Right lung (tissue), 10 donors: ENCODE results near the gene UNC45B. TPM values are rescaled to one million over a fixed set of nuclear protein-coding genes. Genes with fewer than 3 reads are reported as not detected.
A peak's percentile ranks its signal among the peaks of the same experiment; 100 is the strongest.
"Not testable (repeated sequence)": the region's sequence is repeated elsewhere in the genome, so short reads cannot be mapped to it uniquely, and the experiment has no call there.

Experiments
- DNase-seq, 2 donors: peaks; one replicate each; pipeline ENCODE4 v3.0.0-alpha.2; 2013
- long read RNA-seq, 8 donors: transcript quantifications; one replicate each; lab custom pipeline, GENCODE V29; 2026
- polyA plus RNA-seq, 5 donors: library from polyadenylated mRNA; unstranded; fragments of 120-200 nt; gene quantifications; one replicate each; pipeline versions ENCODE4 v1.2.1 to v1.2.3, GENCODE V29; 2013; ENCODE audit warnings: inconsistent platforms in 1 of 5, low replicate concordance in 1 of 5; ENCODE audit not compliant: insufficient read length in 5 of 5, insufficient read depth in 1 of 5

UNC45B gene, protein sequence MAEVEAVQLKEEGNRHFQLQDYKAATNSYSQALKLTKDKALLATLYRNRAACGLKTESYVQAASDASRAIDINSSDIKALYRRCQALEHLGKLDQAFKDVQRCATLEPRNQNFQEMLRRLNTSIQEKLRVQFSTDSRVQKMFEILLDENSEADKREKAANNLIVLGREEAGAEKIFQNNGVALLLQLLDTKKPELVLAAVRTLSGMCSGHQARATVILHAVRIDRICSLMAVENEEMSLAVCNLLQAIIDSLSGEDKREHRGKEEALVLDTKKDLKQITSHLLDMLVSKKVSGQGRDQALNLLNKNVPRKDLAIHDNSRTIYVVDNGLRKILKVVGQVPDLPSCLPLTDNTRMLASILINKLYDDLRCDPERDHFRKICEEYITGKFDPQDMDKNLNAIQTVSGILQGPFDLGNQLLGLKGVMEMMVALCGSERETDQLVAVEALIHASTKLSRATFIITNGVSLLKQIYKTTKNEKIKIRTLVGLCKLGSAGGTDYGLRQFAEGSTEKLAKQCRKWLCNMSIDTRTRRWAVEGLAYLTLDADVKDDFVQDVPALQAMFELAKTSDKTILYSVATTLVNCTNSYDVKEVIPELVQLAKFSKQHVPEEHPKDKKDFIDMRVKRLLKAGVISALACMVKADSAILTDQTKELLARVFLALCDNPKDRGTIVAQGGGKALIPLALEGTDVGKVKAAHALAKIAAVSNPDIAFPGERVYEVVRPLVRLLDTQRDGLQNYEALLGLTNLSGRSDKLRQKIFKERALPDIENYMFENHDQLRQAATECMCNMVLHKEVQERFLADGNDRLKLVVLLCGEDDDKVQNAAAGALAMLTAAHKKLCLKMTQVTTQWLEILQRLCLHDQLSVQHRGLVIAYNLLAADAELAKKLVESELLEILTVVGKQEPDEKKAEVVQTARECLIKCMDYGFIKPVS
- polyA plus RNA-seq = 1 to 10 TPM in 1 of 5 donors, under 1 TPM in 4; 0.31 to 5.8 (median 0.36) TPM
- long read RNA-seq, donor 1 = 0 reads
- long read RNA-seq, donor 2 = 0 reads
- long read RNA-seq, donor 3 = 0 reads
- long read RNA-seq, donor 4 = 0 reads
- long read RNA-seq, donor 5 = 0 reads
- long read RNA-seq, donor 6 = 0 reads
- long read RNA-seq, donor 7 = 0 reads
- long read RNA-seq, donor 8 = 0 reads

DNA sequence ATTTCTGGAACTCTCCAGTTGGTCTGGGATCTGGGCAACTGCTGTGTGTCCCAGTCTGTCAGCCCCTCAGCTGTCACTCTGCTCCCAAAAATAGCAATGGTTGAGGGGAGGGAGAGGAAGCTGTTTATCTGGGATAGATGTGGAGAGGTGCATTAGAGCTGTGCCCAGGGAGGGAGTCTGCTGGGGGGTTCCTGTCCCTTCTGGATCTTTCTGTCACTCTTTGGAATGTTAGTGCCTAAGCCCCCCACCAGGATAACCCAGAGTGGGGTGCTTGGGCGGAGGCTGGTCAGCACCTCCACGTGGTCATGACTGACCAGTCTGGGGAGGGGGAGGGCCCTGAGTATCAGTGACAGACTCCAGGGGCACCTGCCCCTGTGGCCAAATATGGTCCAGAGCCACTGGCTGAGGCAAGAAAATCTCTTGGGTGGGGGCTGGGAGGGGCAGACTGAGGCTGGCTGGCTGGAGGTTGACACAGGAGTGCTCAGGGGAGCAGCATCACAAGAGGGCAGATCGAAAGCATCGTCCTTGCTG is at the start of gene UNC45B:
Gene UNC45B (plus strand): TSS at position 443 of the 531 bp plus-strand sequence. CDS start 447 bp downstream, outside the sequence.
- no peak for DNase-seq

DNA sequence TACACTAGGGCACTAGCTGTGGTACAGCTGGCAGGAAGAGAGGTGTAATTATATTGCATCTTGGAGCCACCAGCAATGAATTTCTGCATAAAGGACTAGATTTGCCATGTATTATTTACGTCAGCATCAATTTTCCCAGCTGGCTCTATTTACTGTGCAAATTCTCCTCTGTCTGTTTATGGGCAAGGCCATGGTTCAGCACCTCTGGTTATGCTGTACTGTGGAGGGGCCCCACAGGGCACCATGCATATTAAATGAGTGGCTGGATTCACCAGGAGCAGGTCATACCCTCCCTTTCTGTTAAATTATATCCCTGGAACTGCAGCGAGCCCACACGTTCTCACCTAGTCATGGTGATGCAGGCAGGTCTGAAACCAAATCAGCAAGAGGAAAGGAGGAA is 47.7 kb upstream of the UNC45B start:
- no peak for DNase-seq

DNA sequence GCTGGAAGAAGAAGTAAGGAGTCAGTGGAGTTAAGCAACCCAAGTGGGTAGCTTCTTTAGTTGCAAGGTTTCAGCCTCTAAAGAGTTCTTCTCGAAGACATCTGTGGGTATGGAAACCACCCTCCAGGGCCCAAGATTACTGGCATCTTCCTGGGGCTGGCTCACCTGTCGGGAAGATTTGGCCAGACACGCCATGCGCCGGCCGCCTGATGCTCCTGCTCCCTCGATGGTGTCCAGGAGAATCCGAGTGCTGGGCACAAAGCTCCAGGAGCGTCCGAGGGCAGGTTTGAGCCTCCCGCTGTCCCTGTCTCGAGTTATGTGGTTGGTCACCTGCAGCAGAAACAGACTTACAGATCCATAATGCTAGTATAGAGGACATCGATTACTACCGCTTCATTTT is 46.6 kb upstream of the UNC45B start:
- no peak for DNase-seq

DNA sequence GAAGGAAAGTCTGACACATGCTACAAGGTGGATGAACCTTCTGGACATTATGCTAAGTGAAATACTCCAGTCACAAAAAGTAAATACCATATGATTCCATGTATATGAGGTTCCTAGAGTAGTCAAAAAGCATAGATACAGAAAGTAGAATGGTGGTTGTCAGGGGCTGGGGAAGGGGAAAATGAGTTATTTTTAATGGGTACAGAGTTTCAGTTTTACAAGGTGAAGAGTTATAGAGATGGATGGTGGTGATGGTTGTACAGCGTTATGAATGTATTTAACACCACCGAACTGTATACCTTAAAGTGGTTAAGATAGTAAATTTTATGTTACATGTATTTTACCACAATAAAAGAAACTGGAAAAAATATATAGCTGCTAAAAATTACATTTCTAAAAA is 45.9 kb upstream of the UNC45B start:
- DNase-seq = no peak

DNA sequence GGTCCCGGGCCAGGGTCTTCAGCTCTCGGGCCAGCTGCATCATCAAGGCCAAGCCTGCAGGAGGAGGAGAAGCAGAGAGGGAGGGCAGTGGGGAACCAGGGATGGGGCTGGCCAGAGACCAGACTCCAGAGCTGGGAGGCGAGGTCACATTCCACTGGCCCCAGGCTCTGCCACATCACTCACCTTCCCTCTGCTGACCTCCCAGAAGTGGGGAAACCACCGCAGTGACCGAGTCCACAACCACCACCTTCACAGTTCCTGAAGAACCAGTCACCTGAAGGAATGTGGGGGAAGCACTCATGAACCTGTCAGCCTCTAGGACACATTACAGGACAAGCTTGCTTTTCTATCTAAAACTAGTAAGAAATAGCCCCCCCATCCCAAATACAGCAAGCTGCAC is 44.3 kb upstream of the UNC45B start:
- DNase-seq = no peak

DNA sequence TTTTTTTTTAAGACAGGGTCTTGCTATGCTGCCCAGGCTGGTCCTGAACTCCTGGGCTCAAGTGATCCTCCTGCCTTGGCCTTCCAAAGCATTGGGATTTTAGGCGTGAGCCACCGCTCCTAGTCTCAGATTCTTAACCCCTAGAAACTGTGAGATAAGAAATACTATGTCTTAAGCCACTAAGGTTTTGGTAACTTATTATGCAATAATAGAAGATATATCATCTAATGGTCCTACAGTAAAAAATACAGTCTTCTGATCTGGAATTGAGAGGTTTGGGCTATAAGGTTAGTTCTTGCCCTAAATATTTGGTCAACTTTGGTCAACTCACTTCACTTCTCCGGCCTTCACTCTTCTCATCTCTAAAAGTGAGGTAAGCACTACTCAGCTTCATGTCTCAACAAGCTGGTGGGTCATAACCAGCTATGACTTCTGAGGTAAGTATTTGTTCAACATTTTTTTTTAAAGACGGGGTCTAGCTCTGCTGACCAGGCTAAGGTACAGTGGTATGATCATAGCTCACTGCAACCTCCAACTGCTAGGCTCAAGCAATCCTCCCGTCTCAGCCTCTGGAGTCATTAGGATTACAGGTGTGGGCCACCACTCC is 42.7 kb upstream of the UNC45B start:
- no peak for DNase-seq

DNA sequence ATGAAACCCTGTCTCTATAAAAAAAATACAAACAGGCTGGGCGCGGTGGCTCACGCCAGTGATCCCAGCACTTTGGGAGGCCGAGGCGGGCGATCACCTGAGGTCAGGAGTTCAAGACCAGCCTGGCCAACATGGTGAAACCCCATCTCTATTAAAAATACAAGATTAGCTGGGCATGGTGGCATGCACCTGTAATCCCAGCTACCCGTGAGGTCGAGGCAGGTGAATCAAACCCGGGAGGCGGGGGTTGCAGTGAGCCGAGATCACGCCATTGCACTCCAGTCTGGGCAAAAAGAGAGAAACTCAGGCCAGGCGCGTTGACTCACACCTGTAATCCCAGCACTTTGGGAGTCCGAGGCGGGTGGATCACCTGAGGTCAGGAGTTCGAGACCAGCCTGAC is 36.8 kb upstream of the UNC45B start:
- DNase-seq = not testable (repeated sequence)

DNA sequence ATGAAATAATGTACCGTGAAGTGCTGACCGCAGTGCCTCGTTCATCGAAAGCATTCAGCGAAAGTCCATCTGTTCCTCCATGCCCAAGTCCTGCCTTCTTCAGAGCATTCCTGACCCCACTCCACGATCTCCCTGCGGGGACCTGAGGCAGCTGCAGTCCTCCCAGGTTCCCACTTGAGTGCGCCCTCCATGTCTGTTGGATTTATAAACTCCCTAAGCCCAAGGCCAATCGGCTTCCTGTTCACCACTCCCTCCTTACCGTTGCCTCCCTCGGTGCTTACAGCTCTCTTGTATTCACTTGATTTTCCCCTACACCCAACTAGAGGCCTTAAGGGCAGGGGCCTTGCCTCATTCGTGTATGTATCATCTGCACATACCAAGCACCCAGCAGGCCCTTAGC is 30.8 kb upstream of the UNC45B start:
- no peak for DNase-seq

DNA sequence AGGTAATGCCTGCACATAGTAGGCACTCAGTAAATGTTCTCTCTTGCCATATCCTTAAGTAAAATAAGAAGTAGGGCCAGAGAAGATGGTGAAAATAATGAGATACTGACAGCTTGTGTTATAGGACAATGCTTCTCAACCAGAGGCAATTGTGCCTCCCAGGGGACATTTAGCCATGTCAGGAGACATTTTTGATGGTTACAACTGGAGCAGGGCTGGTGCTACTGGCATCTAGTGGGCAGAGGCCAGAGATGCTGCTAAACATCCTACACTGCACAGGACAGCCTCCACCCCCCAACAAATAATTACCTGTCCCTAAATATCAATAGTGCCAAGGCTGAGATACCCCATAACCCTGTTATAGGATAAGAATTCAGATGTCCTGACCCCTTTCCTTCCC is 29.6 kb upstream of the UNC45B start:
- DNase-seq = no peak

DNA sequence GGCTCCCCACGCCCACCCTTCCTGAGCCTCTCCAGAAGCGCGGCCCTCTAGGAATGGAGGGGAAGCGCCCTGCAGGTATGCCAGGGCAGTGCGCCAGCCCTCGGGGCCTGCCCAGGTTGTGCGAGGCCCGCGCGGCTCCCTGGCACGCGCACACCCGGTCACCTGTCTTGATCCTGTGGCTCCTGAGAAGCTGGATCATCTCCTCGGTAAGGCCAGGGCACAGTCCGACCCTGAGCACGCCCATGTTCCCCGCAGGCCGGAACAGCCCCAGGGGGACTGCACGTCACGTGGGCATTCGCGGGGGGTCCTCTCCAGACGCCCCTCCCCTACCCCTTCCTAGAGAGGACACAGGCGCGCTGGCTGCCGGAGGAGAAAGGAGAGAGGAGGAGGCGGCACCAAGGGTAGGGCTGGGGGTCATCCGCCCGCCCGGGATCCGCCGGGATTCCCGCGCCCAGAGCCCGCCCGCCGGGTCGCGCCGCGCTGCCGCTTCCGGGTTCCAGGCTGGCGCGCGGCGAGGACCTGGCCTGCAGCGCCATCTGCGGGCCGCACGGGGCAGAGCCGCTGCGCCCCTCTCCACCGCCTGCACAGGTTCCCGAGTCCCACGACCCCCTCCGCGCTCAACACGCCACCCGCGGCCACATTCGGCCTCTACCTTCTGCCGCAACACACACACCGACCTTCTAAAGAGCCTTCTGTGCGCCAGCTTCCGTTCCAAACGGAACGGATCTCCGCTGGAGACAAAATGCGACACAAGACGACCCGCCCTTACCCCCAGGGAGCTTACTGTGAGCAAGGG is 28.0 kb upstream of the UNC45B start, which contains the start of gene RAD51D:
Gene RAD51D (minus strand): TSS at position 491 of the 796 bp plus-strand sequence. CDS start 247 bp downstream, at position 244.
- DNase-seq = peak; percentile 78 to 80

DNA sequence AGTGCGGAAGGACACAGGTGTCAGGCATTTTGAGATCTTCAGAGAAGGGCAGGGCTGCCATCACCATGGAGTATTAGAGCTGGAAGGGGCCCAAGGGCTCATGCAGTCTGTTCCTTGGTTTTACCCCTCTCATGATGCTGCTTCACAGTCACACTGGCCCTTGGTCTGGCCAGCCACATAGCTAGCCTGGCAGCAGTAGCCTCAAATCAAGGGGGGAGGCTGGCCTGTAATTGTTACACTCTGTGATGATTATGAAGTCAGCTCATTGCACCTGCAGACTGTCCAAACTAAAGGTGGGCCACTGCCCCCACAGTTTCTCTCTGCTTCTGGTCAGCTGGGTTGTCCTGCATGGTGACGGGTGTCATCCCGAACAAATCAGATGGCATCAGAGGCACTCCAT is 26.3 kb upstream of the UNC45B start, which contains the start of gene FNDC8:
Gene FNDC8 (plus strand): TSS at position 301 of the 400 bp plus-strand sequence. CDS start 79 bp downstream, at position 380.
- no peak for DNase-seq

DNA sequence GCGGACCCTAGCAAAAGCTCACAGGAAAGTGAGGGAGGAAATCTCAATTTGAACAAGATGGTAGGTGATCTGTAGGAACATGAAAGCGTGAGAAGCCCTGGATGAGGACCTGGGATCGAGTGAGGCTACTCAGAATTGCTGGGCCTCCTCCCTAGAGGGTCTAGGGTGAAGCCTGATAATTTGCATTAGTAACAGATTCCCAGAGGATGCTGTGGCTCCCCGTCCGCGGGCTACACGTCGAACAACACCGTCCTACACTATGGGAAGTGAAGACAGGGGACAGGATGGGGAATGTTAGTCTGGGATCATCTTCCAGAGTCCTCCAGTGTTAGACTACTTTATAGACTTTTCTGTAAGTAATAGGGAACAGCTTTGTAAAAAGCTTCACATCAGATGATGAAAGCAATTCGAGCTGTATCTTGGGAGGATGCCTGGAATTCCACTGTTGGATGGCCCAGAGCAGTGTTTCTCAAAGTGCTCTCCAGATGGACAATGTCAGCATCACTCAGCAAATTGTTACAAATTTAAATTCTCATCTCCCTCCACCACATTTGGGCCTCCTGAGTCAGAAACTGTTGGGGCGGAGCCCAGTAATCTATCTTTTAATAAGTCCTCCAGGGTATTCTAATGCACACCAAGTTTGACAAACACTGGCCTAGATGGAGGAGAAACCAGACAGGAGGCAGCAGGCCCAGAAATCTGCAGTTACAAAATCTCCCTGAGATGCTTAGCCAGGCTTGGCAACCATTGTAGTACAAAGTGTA is 19.7 kb upstream of the UNC45B start:
- DNase-seq = peak; percentile 95 to 97

DNA sequence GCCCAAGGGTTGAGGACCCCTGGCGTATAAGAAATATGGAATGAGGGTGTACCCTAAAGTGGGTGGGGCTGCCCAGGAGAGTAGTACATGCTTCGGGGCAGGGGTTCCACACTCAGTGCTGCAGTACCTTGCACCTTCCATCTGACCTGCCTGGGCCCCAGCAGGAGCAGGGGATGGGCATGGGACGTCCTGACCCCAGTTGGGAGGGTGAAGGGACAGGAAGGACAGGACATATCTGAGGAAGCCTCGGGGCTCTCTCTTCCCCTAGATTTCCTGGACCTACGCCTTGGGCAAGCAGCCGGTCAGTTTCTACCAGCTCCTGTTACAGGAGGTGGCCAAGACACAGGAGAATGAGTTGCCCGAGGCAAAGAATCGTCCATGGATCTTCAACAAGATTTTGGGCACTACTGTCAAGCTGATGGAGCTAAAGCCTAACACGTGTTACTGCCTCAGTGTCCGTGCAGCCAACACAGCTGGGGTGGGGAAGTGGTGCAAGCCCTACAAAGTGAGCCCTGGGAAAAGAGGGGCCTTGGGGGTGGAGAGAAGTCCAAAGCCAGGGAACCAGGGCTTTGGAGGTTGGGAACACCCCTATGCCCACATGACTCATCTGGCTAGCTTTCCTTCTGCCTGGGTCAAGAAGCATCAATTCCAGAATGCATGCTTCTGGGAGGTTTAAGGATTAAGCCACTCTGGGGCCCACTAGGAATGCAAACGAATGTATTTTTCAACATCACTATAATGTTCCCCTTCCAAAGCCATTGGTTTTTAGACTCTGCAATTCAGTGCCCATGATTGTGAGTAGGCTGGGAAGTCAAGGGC is 18.3 kb upstream of the UNC45B start:
- no peak for DNase-seq

DNA sequence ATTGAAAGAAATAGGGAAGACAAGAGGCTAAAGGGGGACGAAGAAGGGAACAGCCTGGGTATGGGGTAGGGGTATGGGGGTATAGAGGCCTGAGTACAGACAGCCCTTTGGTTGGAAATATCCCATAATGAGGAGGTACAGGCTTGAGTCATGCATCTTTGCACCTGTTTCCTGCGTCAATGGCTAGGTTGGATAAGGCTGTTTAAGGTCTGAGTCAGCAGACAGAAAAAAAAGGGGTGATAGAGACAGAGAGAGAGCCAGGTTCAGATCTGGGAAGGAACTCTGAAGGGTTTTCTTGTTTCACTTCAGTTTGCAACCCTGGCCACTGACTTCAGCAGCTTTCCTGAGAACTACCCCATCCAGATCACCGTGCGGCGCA is 17.7 kb upstream of the UNC45B start:
- no peak for DNase-seq

DNA sequence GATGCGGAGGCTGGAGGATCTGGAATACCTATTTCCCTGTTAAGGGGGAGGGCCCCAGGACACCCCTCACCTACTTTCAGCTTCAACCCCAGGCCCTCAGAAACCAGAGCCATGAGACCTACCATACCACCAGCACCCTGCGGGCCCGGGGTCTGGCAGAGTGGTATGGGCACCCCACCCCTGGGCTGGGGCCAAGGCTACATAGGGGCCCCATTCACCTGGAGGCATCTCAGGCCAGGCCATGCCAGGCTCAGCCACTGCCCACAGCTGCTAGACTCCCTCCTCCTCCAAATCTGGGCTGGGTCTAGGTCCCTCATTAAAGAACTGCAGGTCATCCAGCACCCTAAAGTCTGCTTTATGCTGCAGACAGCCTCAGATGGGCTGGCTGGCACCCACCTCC is 17.2 kb upstream of the UNC45B start:
- DNase-seq = no peak

DNA sequence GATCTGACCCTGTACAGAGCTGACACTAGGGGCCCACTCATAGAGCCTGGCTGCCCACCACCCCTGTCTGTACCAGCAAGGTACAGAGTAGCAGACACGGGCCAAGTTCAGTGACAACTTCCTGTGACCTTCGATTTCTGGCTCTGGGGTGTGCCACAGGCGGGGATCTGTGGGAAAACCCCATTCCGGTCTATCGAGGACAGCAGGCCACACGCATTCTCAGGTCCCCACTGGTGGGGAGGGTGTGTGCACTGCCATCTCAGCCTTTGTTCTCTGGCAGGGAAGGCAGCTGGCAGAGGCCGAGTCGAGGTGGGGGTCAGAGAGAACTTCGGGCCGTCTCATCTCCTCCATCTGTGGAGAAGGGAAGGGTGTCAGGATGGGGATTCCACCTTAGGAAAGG is 15.5 kb upstream of the UNC45B start:
- DNase-seq = no peak

DNA sequence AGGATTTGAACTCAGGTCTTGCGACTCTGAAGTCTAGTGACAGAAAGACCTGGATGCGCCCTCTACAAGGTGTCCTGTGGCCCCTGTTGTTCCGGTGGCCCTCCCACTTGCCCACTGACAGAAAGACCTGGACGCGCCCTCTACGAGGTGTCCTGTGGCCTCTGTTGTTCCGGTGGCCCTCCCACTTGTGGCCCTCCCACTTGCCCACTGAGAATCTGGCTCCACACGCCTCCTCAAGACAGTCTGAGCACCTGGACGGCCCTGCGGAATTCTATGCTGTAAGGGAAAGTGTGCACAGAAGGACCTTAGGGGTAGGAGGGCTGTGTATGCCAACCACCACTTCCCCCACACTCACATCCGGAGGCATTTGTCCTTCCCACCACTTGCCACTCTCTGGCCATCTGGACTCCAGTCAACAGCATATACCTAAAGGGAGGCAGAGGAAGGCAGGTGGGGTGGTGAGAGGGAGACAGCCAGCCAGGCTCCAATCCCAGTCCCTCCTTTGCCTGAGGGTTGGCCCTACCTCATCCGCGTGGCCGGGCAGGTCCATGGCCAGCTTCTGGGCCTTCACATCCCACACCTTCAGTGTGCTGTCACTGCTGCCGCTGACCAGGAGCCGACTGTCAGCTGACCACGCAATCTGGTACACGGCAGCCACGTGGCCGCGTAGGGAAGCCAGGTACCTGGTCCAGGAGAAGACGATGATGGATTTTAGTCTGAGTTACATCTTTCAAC is 14.6 kb upstream of the UNC45B start:
- DNase-seq = no peak

DNA sequence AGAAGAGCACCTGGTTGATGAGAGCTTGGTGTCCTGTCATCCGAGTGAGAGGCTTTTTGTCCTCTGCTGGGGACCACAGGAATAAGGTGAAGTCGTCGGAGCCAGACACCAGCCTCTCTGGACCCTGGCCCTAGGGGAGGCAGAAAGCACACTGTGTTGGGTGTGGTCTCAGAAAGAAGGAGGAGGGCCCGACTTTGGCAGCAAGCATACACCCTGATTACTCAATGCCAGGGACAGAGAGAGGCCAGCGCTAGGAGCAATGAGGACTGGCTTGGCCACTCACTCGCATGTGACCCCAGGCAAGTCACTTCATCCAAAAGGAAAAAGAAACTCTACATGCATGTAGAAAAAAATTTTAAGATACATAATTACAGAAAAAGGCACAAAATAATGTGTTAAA is 12.3 kb upstream of the UNC45B start:
- no peak for DNase-seq
